Measurements from ENCODE around the gene SEMA3C. TPM values are rescaled to one million over a fixed set of nuclear protein-coding genes. Genes with fewer than 3 reads are reported as not detected.
A peak's percentile ranks its signal among the peaks of the same experiment; 100 is the strongest.

SEMA3C gene
- polyA plus RNA-seq, 12 donors = 125 to 230 (median 184) TPM

DNA sequence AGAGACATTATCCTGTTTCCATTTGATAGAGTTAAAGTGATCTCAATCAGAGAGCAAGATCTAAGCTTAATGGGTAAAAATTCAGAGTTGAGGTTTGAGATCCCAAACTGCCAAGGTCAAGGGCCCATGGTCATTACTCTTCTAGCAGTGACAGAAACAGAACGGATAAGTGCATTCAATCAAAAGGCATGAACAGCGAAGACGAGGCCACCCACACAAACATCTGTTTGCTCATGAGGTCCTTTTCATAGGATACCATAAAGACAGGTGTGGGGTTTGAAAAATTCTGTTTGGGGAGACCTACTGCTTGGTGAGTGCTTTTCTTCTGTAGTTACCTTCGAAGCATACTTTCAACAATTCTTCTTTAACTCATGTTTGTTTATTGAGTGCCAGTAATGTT, 58.3 kb downstream of the SEMA3C start:
- DNase-seq = no peak

- DNase-seq = no peak
These were observed 59.4 kb downstream of the SEMA3C start for GRCh38 chr7:80859272-80859970.

GRCh38 chr7:80858141-80858903, 60.5 kb downstream of the SEMA3C start:
- no peak for DNase-seq

DNA sequence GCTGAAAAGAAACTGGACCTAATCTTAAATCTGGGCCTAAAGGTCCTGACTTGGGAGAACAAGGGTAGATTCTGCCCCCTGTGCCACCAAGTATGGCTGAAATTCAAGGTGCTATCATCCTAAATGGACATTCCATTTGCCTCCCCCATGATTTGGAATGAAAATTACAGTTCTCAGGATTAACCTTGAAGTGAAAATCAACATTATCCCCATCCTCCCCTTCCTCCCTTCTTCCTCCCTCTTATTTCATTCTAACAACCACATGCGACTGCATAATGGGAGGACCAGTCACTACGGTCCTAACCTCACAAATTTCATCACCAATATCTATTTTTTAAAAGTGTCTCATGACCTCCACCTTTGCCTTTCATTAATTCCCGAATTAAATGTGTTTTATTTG, 62.1 kb downstream of the SEMA3C start:
- DNase-seq = no peak

DNA sequence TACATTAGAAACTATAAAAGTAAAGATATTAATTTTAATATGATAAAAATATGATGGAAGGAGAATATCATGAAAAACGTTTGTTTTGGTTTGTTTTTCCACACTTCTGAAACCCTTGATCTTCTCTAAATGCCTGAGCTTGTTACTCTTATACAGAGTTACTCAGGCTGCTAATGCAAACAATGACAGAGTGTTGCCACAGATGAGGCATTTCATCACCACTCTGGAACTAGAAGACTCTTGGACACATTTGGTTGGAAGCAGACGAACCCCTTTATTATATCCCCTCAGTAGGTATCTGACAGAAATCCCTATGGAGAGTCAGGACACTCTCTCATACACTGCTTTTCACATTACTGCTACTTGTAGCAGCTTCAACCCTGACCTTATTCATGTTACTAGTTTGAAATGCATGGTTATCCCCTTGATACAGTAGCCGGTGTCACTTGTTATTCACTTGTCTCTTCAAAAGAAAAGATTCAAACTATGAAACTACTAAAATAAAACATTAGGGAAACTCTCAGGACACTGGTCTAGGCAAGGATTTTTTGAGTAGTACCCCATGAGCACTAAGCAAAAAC, 66.9 kb downstream of the SEMA3C start:
- no peak for DNase-seq

- no peak for DNase-seq
These were observed 70.0 kb downstream of the SEMA3C start for GRCh38 chr7:80848841-80849240.

DNA sequence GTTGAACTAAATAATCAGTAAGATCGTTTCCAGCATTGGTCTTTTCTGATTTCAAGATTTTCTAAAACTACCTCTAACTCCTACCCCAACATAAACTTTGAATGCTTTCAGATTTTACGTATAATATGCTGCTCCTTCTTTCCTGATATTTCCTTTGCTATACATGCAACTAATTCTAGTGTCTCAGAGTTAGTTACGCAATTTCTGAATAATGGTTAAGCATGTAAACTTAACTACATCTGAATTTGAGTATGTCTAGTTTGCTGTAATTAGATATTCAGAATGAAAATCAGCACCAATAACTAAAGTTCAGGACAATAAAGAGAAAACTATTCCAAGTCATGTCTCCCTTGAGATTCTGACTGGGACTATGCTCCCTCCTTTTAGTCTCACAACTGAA, 71.0 kb downstream of the SEMA3C start:
- no peak for DNase-seq

- no peak for DNase-seq
These were observed 71.8 kb downstream of the SEMA3C start for GRCh38 chr7:80847027-80847426.

DNA sequence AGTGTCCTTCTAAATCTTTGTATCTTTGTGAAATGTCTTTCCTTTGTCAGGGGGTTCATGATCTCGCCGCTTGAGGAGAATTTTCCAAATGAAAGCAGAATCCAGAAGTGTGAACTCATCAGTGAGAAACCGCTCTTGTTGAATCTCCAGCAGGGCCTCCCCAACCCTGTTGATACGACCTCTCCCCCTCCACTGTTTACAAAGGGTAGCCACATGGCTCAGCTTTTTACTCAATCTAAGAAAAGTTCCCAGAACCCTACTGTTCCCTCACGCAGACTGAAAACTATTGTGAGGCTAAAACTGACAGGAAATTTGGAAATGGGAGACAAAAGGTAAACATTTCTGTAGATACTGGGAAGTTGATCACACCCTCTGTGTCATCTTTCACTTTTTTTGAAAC, 73.9 kb downstream of the SEMA3C start:
- no peak for DNase-seq

- DNase-seq = no peak
These were observed 75.7 kb downstream of the SEMA3C start for GRCh38 chr7:80843018-80843677.

GRCh38 chr7:80842022-80842790, 76.6 kb downstream of the SEMA3C start:
- DNase-seq = no peak

GRCh38 chr7:80841423-80841955, 77.4 kb downstream of the SEMA3C start:
- no peak for DNase-seq

DNA sequence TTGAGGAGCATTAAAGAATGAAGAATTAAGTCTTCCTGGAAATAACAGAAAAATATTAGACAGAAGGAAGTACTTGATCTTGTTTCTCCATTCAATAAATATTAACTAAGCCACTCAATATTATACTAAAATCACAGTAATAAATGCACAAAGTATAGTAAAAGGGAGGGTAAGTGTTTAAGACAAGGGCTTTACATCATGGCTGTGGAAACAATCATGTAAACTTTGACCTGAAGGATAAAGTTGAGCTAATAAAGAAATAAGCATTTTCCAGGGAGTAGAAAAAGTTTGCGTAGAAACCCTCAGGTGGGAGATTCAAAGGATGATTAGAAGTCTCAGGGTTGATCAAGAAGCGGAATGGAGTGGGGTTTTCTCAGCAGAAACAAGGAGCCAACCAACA, 78.2 kb downstream of the SEMA3C start:
- DNase-seq = no peak

DNA sequence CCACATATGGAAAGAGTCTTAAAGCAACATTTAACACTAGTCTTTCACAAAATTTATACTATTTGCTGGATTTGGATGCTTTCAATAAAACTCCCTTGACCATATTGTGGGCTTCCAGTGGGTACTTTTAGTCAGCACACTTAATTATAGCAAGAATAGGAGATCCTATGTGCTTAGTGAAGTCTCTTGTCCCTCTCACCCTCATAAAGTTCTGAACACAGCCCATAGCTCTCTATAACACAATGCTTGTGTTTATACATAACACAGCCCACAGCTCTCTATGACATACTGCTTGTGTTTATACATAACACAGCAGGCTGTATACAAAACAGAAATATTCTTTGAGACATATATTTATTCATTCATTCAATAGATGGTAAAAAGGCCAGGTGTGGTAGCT, 79.0 kb downstream of the SEMA3C start:
- no peak for DNase-seq

GRCh38 chr7:80838643-80839042, 80.2 kb downstream of the SEMA3C start:
- DNase-seq = no peak

DNA sequence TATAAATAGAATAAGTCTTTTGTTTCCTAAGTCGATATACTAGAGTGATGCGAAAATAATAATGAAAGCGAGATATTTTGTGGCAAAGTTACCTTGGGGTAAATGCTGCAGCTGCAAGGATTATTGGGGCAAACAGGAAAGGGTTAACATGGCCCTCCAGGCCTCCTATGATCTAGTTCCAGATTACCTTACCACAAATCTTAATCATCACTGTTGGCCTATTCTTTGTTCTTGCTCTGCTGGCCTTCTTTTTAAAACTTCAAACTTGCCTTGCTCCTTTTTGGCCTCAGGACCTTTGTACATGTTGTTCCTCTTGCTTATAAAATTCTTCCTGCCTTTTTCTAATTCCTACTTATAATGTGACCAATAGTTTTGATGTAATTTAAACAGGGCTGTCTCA, 81.5 kb downstream of the SEMA3C start:
- DNase-seq = no peak

- DNase-seq = no peak
These were observed 83.6 kb downstream of the SEMA3C start for GRCh38 chr7:80835251-80835650.

GRCh38 chr7:80833289-80834268, 85.3 kb downstream of the SEMA3C start:
- peak; percentile 40 for DNase-seq

GRCh38 chr7:80832006-80832405, 86.8 kb downstream of the SEMA3C start:
- no peak for DNase-seq

DNA sequence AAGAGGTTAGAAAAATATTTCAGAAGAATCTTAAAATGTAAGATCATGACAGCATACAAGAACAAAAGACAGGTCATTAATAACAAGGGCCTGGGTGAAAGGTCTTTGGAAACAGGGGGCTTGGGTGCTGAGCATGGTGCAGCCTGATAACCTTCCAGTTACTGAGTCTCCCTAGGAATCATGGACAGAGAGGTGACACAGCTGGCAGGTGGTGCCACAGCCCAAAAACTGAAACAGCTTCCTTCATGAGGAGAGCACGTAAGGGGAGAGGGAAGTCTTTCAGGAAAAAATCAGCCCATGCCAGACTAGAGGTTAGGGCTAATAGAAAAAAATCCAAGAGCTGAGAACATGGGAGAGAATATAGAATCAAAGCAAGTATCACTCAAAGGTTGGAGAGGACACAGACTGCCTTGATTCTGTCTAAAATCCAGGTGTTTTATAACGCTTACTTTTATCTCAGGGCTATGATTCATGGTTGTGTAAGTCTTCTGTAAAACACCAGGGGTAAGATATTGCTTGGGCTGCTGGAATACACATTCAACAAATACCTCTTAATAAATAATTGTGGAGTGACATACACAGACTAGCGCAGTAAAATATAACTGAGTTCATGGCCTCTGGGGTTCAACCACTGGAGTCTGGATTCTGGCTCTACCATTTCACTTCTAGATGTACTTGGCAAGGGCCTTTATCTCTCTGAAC, 88.1 kb downstream of the SEMA3C start:
- DNase-seq = no peak

Measured in muscle of arm (tissue), 12 donors.